Heart left ventricle (tissue), 16 donors: ENCODE data around the gene DCAF11. TPM values are rescaled to one million over a fixed set of nuclear protein-coding genes. Genes with fewer than 3 reads are reported as not detected.

Experiments
- ATAC-seq, 4 donors: fragments of 200-7000 bp; cut with Tn5 transposase; one replicate each; pipeline ENCODE4 v1.9.1; 2020 to 2022; ENCODE audit warnings: moderate library complexity in 4 of 4, mild to moderate bottlenecking in 3 of 4, moderate number of reproducible peaks in 1 of 4
- DNase-seq, 5 donors: peaks; one replicate each; pipeline ENCODE4 v3.0.0-alpha.2; 2020
- H3K27ac ChIP-seq, 12 donors: fragments of 200-600 bp; sonication (generic) in 4 of 12; one replicate each; pipeline versions ENCODE4 v1.5.0 to v1.8.0; 2016 to 2022; ENCODE audit warnings: mild to moderate bottlenecking in 2 of 12
- H3K27me3 ChIP-seq, 9 donors: fragments of 200-600 bp; sonication (generic) in 2 of 9; one replicate each; pipeline versions ENCODE4 v1.5.1 to v1.8.0; 2016 to 2022; ENCODE audit warnings: mild to moderate bottlenecking in 3 of 9
- H3K36me3 ChIP-seq, 9 donors: fragments of 200-600 bp; sonication (generic) in 2 of 9; one replicate each; pipeline versions ENCODE4 v1.5.0 to v1.8.0; 2018 to 2022; ENCODE audit warnings: mild to moderate bottlenecking in 2 of 9
- H3K4me1 ChIP-seq, 12 donors: fragments of 200-600 bp; sonication (generic) in 4 of 12; one replicate each; pipeline versions ENCODE4 v1.5.0 to v1.8.0; 2016 to 2022; ENCODE audit warnings: mild to moderate bottlenecking in 3 of 12
- H3K4me3 ChIP-seq, 12 donors: fragments of 200-600 bp; sonication (generic) in 4 of 12; one replicate each; pipeline versions ENCODE4 v1.5.0 to v1.8.0; 2017 to 2022; ENCODE audit warnings: mild to moderate bottlenecking in 9 of 12, moderate library complexity in 4 of 12
- H3K9me3 ChIP-seq, 12 donors: fragments of 200-600 bp; sonication (generic) in 4 of 12; one replicate each; pipeline versions ENCODE4 v1.5.0 to v1.8.0; 2016 to 2022; ENCODE audit warnings: mild to moderate bottlenecking in 1 of 12
- POLR2A ChIP-seq, 2 donors: fragments of 450-650 bp; IDR thresholded peaks; one replicate each; pipeline ENCODE4 v1.6.1; 2017; ENCODE audit warnings: antibody characterized with exemption in 2 of 2, mild to moderate bottlenecking in 2 of 2, moderate library complexity in 2 of 2
- WGBS, 4 donors: extraction: QIAGEN DNeasy Blood & Tissue Kit in 2 of 4; methylation state at CpG; one replicate each; pipeline versions ENCODE4 v1.1.5 to v1.1.7; 2013 to 2018; 5-methylcytosine and 5-hydroxymethylcytosine counted together
- intact Hi-C, 10 donors: fragments of 100-400 bp; cut with DNase I; formaldehyde crosslinking; loops; one replicate each; pipeline versions ENCODE4 v1.11.1 to v1.14.2; 2022
- polyA plus RNA-seq, 2 donors: library from polyadenylated mRNA; stranded (reverse); fragments of 200-250 nt; gene quantifications; one replicate each; pipeline ENCODE4 v1.2.3, GENCODE V29; 2013
- total RNA-seq, 9 donors: library from RNA; depleted of rRNA in 2 of 9; stranded (reverse); fragments of >200 nt in 2 of 9; fragmentation: NEBNext Ultra II Directional in 3 of 9; extraction: Animal tissue kit (Norgen Biotek cat#: 25700) in 3 of 9; gene quantifications; one replicate each; pipeline versions ENCODE4 v1.1.0 to v1.2.4, GENCODE V29; 2016 to 2023
- TF ChIP-seq, protein P1 (sequence below), 12 donors: fragments of 200-600 bp; sonication (generic) in 4 of 12; IDR thresholded peaks; one replicate each; pipeline versions ENCODE4 v1.5.0 to v1.8.0; 2018 to 2022; ENCODE audit warnings: antibody characterized with exemption in 12 of 12, mild to moderate bottlenecking in 5 of 12
- donor health status: ischemic (EF 13 %, LVEDD 7.1; RV severe dilation, severe dysfunction).
- donor health status: healthy with polysubstance abuse.
- donor health status: DM: no; HTN: yes; CAD: no.
- donor health status: DM: no; HTN: no; CAD: no.
- donor health status: ischemic (EF 25% LVEDD 6.9; RV normal size, moderate dysfunction).
- donor health status: ischemic (EF 25% LVEDD 5.7; RV mildly dilated, moderate dysfunction).
- donor health status: healthy.
- donor health status: DM: yes; HTN: yes; CAD: no.
- donor health status: ischemic (EF 35%, LVEDD 5.7; RV mildly dilated, moderate dysfunction).
- donor health status: nonischemic (EF 11% LVEDD 7.7; RV severe dilation, severe dysfunction).
- donor health status: DM: yes; HTN: yes; CAD: no.
- donor health status: PGD.
- donor health status: ischemic (EF 29% LVEDD 5.4; RV normal size, mild dysfunction).
- donor health status: nonischemic (EF 23%, LVEDD 6.1; RV moderate dilation, normal function).

DCAF11 gene
- total and polyA plus RNA-seq, 11 donors = 25.3 to 117 (median 75.0) TPM

GRCh38 chr14:24116128-24116814 is 1.7 kb downstream of the DCAF11 start:
- TF ChIP-seq POLR2A (IDR thresholded peaks at IDR 0.05) = no peak
- TF ChIP-seq, protein P1, sequence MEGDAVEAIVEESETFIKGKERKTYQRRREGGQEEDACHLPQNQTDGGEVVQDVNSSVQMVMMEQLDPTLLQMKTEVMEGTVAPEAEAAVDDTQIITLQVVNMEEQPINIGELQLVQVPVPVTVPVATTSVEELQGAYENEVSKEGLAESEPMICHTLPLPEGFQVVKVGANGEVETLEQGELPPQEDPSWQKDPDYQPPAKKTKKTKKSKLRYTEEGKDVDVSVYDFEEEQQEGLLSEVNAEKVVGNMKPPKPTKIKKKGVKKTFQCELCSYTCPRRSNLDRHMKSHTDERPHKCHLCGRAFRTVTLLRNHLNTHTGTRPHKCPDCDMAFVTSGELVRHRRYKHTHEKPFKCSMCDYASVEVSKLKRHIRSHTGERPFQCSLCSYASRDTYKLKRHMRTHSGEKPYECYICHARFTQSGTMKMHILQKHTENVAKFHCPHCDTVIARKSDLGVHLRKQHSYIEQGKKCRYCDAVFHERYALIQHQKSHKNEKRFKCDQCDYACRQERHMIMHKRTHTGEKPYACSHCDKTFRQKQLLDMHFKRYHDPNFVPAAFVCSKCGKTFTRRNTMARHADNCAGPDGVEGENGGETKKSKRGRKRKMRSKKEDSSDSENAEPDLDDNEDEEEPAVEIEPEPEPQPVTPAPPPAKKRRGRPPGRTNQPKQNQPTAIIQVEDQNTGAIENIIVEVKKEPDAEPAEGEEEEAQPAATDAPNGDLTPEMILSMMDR (IDR thresholded peaks at IDR 0.05) = no peak
- Histone ChIP-seq H3K27ac (no peak overlapping the region), H3K9me3 (no peaks in the 10 kb centered on the region), H3K4me1 (peaks cover 0 to 28% (median 17%) of the 10 kb centered on the region in 12 donors), H3K4me3 (peak overlapping the region in 9 of 12 donors; percentile 59 to 79 (median 71)), H3K27me3 (no peaks in the 10 kb centered on the region), H3K36me3 (peaks cover 0 to 51% (median 45%) of the 10 kb centered on the region in 9 donors)
- ATAC-seq (no peak), DNase-seq (no peak)
- 82 to 84% (median 83%) methylated on average over 6 of the region's 6 CpGs for WGBS, 4 donors
- intact Hi-C loops = no loop called here

DNA sequence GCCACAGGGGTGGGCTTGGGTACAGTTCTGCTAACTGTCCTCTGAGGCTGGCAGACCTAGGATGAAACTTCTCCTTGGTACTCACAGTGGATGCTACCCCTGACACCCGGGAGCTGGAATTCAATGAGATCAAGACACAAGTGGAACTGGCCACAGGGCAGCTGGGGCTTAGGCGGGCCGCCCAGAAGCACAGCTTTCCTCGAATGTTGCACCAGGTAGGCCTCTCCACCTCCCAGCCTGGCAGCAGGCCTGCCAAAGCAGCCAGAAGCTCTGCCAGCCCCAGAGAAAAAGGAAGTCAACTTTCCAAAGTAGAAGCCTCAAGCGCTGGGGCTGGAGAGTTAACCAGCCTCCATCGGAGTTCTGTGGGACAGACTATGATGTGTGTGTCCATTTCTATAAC is 2.6 kb downstream of the DCAF11 start:
- ATAC-seq (no peak), DNase-seq (no peak)
- Histone ChIP-seq H3K4me3 (no peak overlapping the region), H3K27me3 (no peaks in the 10 kb centered on the region), H3K27ac (no peak overlapping the region), H3K36me3 (peaks cover 0 to 60% (median 54%) of the 10 kb centered on the region in 9 donors), H3K9me3 (no peaks in the 10 kb centered on the region), H3K4me1 (peaks cover 0 to 28% (median 17%) of the 10 kb centered on the region in 12 donors)
- intact Hi-C loops = no loop called here
- WGBS, 4 donors = 86 to 91% (median 88%) methylated on average over 6 of the region's 6 CpGs
- TF ChIP-seq, protein P1 (IDR thresholded peaks at IDR 0.05) = no peak
- no peak for TF ChIP-seq POLR2A (IDR thresholded peaks at IDR 0.05)

- H3K4me3 ChIP-seq = no peak overlapping the region
- peaks cover 0 to 22% (median 14%) of the 10 kb centered on the region in 12 donors for H3K4me1 ChIP-seq
- DNase-seq (no peak), ATAC-seq (no peak)
- no peak overlapping the region for H3K27ac ChIP-seq
- H3K27me3 ChIP-seq = no peaks in the 10 kb centered on the region
- H3K9me3 ChIP-seq = no peaks in the 10 kb centered on the region
- peaks cover 0 to 83% (median 75%) of the 10 kb centered on the region in 9 donors for H3K36me3 ChIP-seq
- 91 to 97% (median 96%) methylated on average over 6 of the region's 6 CpGs for WGBS, 4 donors
- TF ChIP-seq, protein P1 (IDR thresholded peaks at IDR 0.05) = no peak
- no peak for TF ChIP-seq POLR2A (IDR thresholded peaks at IDR 0.05)
- intact Hi-C loops = no loop called here
Measured at GRCh38 chr14:24119691-24120090, 5.1 kb downstream of the DCAF11 start.

DNA sequence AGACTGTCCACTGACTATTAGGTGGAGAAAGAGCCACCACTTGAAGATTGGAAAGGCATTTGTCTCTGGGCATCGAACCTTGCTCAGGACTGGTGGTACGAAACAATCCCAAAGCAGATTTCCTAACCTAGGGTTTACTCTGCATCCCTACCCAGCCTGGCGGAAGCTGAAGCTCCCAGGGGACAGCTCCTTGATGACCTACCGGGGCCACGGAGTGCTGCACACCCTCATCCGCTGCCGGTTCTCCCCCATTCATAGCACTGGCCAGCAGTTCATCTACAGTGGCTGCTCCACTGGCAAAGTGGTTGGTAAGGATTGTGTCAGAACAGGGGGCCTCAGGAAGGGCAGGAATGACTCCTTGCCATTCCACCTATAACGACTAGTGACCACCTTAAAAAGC is 6.6 kb downstream of the DCAF11 start:
- intact Hi-C loops = no loop called here
- Histone ChIP-seq H3K27ac (no peak overlapping the region), H3K4me1 (peaks cover 0 to 13% (median 6%) of the 10 kb centered on the region in 12 donors), H3K4me3 (no peak overlapping the region), H3K27me3 (no peaks in the 10 kb centered on the region), H3K36me3 (peaks cover 0 to 85% (median 75%) of the 10 kb centered on the region in 9 donors), H3K9me3 (no peaks in the 10 kb centered on the region)
- WGBS, 4 donors = 92 to 95% (median 94%) methylated on average over 8 of the region's 8 CpGs
- ATAC-seq (no peak), DNase-seq (no peak)
- no peak for TF ChIP-seq POLR2A (IDR thresholded peaks at IDR 0.05)
- TF ChIP-seq, protein P1 (IDR thresholded peaks at IDR 0.05) = no peak
